Fibroblast of skin of abdomen (primary cell): ENCODE results near the gene CLEC18B.
A peak's percentile ranks its signal among the peaks of the same experiment; 100 is the strongest.
"Not testable (repeated sequence)": the region's sequence is repeated elsewhere in the genome, so short reads cannot be mapped to it uniquely, and the experiment has no call there.

Experiments used
- DNase-seq: peaks from one replicate; pipeline ENCODE4 v3.0.0-alpha.2; 2013

Gene CLEC18B

DNA sequence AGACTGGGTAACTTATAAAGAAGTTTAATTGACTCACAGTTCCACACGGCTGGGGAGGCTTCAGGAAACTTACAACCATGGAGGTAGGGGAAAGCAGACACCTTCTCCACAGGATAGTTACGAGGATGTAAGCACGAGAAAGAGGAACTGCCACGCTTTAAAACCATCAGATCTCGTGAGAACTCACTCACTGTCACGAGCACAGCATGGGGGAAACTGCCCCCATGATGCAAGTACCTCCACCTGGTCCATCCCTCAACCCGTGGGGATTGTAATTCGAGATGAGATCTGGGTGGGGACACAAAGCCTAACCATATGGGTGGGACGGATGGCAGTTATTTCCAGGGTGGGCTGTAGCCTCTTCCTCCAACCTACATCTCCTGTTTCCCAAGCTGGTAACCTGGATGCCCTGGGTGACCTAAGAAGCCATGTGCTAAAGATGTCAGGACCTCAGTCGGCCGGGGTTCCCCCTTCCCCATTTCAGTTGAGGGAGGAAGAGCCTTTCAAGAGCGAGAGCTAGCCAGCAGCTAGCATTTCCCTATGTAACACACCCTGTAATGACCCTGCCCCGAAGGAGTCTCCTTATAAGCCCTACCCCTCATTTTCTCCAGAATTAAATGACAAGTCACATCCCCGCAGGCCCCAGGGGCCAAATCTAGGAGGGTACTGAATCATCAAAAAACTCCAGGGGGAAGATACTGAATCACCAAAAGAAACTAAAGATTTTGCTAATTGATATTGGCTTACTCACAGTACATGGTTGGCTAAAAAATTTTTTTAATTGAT lies 16.9 kb downstream of the CLEC18B start:
- DNase-seq, result not testable (repeated sequence)

DNA sequence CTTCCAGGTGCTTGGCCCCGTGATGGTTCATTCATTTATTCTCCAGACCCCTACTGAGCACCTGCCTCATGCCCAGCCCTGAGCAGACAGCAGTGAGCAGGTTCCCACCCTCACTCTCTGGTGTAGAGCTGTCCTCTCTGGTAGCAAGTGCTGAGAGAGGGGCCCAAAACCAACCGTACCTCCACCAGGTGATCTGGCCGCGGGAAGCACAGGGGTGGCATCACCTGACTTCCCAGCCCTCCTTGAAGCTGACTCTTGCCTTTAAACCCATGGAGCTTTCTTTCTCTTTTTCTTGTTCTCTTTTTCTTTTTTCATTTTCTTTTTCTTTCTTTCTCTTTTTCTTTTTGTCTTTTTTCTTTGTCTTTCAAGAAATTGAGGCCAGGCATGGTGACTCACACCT lies 21.0 kb downstream of the CLEC18B start:
- DNase-seq, result not testable (repeated sequence)

DNA sequence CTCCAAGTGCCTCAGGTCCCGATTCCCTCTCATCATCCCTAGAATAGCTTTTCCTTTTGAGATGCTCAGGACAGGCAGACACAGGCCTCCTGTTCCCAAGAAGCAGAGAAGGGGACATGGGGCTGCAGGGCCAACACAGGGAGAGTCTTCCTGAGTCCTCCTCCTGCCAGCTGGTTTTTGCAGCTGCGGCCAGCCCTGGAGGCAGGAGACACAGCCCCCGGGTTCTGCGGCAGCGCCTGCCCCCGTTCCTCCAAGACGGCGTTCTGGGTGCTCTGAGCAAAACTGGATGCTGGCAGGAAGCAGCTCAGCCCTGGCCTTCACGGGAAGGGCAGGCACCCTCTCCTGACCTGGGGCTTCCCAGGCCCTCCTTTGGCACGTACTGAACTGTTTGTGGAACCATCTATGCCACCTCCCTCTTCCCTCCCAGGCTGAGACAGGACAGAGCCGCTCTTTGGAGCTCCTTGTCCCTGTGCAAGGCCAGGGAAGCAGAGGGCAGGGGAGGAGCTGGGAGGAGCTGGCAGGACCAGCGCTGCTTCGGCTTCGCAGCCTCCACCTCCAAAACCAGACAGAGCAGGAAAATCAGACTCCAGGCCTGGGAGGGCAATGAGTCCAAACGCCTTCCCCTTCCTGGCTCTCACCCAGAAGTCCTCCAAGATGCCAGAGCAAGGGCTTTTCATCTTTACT lies 22.9 kb downstream of the CLEC18B start:
- DNase-seq, result not testable (repeated sequence)

DNA sequence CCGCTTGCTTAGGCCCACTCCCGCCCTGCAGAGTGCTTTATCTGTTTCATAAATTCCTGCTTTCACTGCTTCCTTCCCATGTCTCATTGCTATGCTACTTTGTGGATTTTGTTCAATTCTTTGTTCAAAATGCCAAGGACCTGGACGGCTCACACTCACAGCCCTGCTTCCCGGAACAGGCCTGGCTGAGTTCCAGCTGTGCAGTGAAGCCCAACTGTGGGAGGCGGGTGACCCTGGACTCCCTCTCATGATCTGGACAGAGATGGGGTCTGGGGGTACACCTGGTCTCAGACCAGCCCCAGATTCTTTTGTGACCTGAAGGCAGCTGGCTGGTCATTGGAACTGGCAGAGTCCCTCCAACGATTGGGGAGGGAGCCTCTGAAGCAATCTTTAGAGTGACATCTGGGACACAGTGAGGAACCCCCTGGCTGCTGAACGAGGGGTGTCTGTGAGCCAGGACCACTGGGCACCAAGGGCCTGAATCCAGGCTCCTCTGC lies 24.7 kb downstream of the CLEC18B start:
- DNase-seq, result not testable (repeated sequence)

DNA sequence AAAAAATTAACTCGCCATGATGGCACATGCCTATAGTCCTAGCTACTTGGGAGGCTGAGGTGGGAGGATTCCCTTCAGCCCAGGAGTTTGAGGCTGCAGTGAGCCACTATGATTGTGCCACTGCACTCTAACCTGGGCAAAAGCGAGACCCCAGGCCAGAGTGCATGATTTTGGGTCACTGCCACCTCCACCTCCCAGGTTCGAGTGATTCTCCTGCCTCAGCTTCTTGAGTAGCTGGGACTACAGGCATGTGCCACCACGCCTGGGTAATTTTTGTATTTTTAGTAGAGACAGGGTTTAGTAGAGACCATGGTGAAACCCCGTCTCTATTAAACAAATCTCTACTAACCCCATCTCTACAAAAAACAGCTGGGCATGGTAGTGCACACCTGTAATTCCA lies 26.7 kb downstream of the CLEC18B start:
- DNase-seq, result not testable (repeated sequence)

DNA sequence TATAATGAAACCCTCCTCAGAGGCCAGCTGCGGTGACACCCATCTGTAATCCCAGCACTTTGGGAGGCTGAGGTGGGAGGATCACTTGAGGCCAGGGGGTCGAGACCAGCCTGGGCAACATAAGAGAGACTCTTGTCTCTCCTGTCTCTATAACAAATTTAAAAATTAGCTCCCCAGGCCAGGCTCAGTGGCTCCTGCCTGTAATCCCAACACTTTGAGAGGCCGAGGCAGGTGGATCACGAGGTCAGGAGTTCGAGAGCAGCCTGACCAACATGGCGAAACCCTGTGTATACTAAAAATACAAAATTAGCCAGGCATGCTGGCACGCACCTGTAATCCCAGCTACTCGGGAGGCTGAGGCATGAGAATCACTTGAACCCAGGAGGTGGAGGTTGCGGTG lies 27.1 kb downstream of the CLEC18B start:
- not testable (repeated sequence) for DNase-seq

DNA sequence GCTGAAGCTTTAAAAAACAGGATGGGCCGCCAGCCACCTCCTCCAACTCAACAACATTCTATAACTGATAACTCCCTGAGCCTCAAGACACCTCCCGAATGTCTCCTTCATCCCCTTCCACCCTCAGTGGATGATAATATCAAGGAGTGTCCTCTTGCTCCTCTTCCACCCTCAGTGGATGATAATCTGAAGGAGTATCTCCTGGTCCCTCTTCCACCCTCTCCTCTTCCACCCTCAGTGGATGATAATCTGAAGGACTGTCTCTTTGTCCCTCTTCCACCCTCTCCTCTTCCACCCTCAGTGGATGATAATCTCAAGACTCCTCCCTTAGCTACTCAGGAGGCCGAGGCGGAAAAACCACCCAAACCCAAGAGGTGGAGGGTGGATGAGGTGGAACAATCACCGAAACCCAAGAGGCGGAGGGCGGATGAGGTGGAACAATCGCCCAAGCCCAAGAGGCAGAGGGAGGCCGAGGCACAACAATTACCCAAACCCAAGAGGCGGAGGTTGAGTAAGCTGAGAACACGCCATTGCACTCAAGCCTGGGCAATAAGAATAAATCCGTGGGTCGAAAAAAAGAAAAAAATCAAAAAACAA lies 29.7 kb downstream of the CLEC18B start:
- DNase-seq, result not testable (repeated sequence)

DNA sequence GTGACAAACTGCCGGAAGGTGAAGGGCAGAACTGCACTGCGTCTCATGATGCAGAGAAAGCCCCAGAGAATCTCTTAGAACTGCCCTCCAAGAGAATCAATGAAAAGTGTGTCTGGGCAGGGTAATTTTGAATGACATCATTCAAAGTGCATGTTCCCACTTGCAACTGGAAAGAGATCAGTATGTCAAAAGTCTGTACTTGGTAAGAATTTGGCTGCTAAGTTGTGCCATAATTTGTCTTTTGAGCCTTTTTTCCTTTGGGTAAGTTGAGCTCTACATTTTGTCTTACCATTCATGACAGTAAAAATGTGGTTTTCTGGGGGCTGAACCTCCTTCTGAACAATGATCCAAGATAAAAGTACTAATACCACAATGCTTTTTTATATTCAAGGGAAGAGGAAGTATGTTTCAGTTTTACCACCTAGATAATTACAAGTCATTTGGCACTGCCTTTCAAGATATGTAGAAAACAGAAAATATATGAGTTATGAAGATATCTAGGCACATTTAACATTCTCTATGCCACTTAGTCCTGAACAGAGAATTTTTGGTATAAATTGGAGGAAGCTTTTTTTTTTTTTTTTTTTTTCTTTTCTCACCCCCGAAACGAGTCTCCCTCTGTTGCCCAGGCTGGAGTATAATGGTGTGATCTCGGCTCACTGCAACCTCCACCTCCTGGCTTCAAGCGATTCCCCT lies 38.8 kb downstream of the CLEC18B start:
- DNase-seq, result not testable (repeated sequence)

DNA sequence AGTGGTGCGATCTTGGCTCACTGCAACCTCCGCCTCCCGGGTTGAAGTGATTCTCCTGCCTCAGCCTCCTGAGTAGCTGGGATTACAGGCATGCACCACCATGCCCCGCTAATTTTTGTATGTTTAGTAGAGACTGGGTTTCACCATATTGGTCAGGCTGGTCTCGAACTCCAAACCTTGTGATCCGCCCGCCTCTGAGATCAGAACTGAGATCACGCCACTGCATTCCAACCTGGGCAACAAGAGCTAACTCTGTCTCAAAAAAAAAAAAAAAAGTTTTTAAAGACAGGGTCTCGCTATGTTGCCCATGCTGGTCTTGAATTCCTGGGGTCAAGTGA lies 47.5 kb downstream of the CLEC18B start:
- DNase-seq, result not testable (repeated sequence)

DNA sequence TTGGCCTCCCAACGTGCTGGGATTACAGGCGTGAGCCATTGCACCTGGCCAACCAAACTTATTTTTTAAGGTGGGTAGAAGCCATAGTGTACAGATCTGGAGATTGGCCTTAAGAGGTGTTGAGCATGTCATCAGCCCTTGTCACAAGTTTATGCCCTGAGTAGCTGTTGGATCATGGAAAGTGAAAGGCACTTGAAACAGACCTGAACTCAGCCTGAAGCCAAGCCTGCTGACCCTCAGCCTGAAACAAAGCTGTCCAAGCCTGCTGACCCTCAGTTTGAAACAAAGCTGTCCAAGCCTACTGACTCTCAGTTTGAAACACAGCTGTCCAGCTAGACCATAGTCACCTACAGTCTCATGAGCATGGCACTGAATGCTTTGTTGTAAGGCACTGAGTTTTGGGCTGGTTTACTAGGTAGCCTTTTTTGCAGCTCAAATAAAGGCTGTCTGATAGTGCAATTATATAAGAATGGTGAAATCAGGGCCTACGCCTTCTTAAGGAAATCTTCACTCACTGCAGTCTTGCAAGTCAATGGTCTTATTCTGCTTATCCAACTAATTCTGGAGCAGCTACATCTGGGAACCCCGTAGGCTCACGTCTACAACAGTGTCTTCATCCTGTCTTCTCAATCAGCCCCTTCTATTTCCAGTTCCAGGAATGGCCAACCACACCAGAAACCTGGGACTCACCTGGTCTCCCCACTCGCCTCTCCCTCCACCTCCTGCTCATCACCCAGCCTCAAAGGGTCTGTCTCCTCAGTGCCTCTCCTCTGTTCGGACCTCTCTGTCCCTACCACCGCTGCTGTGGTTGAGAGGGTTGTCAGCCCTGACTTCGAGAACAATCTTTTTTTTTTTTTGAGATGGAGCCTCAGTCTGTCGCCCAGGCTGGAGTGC lies 48.1 kb downstream of the CLEC18B start:
- DNase-seq, result no peak

DNA sequence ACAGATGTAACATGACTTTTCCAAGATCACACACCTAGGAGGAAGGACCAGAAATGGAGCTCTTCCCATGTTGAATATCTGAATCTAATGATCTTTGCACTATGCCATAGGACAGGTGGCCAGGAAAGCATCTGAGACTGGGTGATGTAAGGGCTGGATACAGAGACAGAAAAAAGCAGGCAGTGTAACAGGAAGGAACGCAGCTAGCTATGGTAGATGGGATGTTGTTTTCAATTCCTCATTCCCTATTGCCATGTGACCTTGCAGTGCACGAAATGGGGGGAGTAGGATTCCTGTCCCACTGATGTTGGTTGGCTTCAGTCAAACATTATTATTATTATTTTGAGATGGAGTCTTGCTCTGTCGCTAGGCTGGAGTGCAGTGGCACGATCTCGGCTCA lies 48.9 kb downstream of the CLEC18B start:
- DNase-seq, result no peak

DNA sequence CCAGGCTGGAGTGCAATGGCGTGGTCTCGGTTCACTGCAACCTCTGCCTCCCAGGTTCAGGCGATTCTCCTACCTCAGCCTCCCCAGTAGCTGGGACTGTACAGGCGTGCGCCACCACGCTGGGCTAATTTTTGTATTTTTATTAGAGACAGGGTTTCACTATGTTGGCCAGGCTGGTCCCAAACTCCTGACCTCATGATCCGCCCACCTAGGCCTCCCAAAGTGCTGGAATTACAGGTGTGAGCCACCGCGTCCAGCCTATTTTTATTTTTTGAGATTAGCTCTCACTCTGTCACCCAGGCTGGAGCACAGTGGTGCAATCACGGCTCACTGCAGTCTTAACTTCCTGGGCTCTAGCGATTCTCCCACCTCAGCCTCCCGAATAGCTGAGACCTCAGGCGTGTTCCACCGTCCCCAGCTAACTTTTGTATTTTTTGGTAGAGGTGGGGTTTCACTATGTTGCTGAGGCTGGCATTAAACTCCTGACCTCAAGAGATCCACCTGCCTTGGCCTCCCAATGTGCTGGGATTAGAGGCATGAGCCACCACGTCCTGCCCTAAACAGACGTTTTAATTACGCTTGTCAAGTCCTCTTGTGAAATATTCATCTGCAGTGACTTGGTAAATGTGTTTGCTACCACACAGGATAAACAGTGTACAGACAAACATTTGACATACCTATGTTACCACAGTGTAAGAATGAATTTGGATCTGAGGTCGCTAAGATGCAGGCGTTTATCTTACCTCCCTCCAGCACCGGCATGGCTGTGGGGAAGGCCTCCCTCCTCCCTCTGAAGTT lies 50.7 kb downstream of the CLEC18B start:
- DNase-seq, result not testable (repeated sequence)

DNA sequence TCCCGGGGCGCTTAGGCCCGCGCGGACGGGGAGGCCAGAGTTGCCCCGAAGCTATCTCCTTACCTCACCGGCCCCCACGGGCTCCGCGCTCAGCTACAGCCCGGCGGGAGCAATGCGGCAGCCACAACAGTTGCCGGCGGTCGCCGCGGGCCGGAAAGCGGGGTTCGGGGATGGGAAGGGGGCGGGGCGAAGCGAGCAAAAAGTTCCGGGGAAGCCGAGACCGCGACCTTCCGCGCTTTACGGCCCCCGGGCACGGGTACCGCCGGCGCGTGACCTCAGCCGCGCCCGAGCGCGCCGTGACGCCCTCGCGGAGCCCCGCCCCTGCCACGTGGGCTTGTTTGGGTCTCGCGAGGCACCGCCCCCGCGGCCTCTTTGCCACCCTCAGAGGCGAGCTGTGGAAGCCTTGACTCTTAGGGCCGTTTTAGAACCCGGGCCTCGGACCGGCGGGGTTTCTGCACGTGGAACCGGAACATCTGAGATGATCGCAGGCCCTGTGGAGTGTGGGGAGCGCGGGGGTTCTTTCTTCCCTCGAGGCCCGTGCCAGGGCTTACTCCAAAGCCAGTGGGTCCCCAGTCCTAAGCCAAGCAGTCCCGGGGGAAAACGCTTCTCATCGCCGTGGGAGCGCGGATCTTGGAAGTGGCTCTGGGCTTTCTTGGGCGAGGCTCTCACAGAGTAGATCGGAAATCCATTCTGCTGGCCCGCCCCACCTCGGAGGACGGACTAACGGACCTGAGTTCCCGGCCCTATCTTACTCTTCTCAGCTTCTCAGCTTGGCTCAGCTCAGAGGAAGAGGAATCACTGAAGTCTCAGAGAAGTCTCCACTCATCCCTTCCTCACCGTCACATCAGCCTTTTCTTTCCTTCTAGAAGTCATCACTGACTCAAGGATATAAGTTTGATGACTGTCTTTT lies 53.0 kb downstream of the CLEC18B start:
- DNase-seq, result peak; percentile 93

DNA sequence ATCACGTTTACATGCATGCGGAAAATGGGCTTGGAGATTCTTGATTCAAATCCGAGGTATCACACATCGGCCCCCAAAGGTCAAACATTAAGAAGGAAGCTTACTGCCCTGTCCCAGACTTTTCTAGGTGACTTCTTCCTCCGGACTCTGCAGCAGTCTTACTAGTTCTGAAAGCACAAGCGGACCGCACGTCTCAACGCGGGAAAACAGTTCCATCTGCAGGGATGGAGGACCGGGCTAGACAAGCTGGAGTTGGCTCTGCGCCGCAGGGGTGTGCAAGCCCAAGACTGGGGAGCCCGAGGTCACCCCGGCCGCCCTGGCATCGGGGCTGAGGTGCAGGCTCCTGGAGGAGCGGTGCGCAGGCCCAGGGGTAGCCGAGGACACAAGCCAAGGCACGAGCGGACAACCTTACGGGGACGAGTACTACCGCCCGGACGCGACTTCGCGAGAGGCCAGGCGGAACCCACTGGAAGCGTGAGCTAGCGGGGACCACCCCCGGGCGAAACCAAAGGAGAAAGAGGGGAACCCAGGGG lies 53.7 kb downstream of the CLEC18B start:
- peak; percentile 13 for DNase-seq

DNA sequence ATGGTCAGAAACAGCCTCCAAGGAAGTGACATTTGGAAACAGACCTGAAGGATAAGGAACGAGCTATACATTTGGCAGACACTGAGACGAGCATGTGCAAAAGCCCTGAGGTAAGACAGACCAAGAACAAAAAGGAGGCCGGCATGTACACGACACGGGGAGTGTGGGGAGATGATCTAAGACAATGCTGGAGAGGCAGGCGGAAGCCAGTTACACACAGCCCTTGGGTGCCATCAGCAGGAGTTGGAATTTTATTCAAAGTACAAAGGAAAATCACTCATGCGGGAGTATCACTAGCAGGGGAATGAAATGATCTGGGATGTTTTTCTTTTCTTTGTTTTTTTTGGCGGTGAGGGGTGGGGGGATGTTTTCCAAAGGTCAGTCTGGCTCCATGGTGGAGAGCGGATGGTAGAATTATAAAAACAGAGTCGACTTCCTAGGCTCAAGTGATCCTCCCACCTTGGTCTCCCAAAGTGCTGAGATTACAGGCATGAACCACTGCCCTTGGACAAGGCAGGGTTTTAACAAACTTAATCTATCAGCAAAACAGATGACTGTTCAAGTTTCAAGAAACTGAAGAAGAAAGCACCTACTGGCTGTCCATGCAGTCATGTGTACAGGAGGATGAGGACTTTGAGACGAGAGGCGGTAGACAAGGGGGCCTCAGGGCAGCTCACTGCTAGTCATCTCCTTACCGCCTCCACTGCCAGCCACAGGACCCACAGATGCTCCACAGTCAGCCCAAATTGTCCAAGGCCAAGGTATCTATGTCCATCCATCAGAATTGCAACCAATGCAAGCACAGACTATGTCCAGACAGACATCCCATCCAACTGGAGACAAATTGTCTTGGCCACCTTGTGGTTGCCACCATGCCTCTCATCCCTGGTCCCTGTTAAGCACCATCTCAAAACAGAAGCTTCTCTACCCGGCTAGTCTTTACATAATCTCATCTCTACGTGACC lies 59.4 kb downstream of the CLEC18B start:
- DNase-seq, result not testable (repeated sequence)
